GM12878 (cell line): Measurements from ENCODE around the gene CSNK1G2. TPM values are rescaled to one million over a fixed set of nuclear protein-coding genes. Genes with fewer than 3 reads are reported as not detected.

Experiments
- ATAC-seq: fragments of 200-7000 bp; cut with Tn5 transposase; 3 replicates; pipeline ENCODE4 v1.9.1; 2020; ENCODE audit warnings: mild to moderate bottlenecking, moderate library complexity
- BruUV-seq: library from RNA; stranded (reverse); fragments of 400-500 nt; replicated peaks from 2 replicates; lab custom pipeline; 2021; lab: Mats Ljungman, UMichigan
- CTCF ChIA-PET: fragments of 300-600 bp; sonication (Branson Sonifier 250); formaldehyde crosslinking; extraction: SDS; loops from one replicate; lab custom pipeline; 2021; ENCODE audit warnings: inconsistent platforms; lab: Yijun Ruan, JAX
- POLR2A ChIA-PET: fragments of 350-600 bp; formaldehyde crosslinking; extraction: SDS; loops from one replicate; lab custom pipeline; 2021; ENCODE audit warnings: inconsistent platforms; lab: Charles Lee
- RAD21 ChIA-PET: fragments of 300-600 bp; sonication (Branson Sonifier 250); formaldehyde crosslinking; loops from one replicate; lab custom pipeline; 2023; ENCODE audit warnings: antibody characterized with exemption; ENCODE audit not compliant: unreplicated experiment; lab: Charles Lee
- SMC1A ChIA-PET: fragments of 300-600 bp; sonication (Branson Sonifier 250); formaldehyde crosslinking; loops from one replicate; lab custom pipeline; 2023; ENCODE audit not compliant: unreplicated experiment, uncharacterized antibody; lab: Charles Lee
- DNase-seq: peaks from one replicate; pipeline ENCODE4 v3.0.0-alpha.2; 2011; ENCODE audit warnings: low read depth, low spot score
- FAIRE-seq: peaks from 3 replicates; lab custom pipeline; 2011; peaks lifted over from hg19 to GRCh38; lab: Jason Lieb, UNC
- H2AFZ ChIP-seq: 2 replicates; pipeline ENCODE4 v1.6.0; 2011; ENCODE audit warnings: low read depth, low read length, control low read depth; ENCODE audit not compliant: control insufficient read depth
- H3K27ac ChIP-seq: 2 replicates; pipeline ENCODE4 v1.5.1; 2011; ENCODE audit warnings: control low read depth; ENCODE audit not compliant: control insufficient read depth, insufficient read depth
- H3K27me3 ChIP-seq, 2 experiments: replicated peaks in 1 of 2; 2 replicates each; pipeline versions ENCODE4 v1.6.0 to v1.6.1; 2011; ENCODE audit warnings: low read length in 1 of 2; ENCODE audit not compliant: control insufficient read depth in 2 of 2, insufficient read depth in 2 of 2
- H3K36me3 ChIP-seq, 2 experiments: 2 replicates each; pipeline ENCODE4 v1.5.1; 2011; ENCODE audit warnings: low read length in 1 of 2; ENCODE audit not compliant: control insufficient read depth in 2 of 2, insufficient read depth in 2 of 2
- H3K4me1 ChIP-seq: 2 replicates; pipeline ENCODE4 v1.6.1; 2011; ENCODE audit warnings: mild to moderate bottlenecking, low read length, moderate library complexity, mixed read lengths; ENCODE audit not compliant: control insufficient read depth, insufficient read depth
- H3K4me2 ChIP-seq: 2 replicates; pipeline ENCODE4 v1.6.0; 2011; ENCODE audit warnings: control low read depth; ENCODE audit not compliant: control insufficient read depth, insufficient read depth
- H3K4me3 ChIP-seq: fragments of 200-600 bp; sonication (generic); 2 replicates; pipeline ENCODE4 v1.5.1; 2016
- H3K79me2 ChIP-seq: 2 replicates; pipeline ENCODE4 v1.6.0; 2011; ENCODE audit warnings: low read length; ENCODE audit not compliant: control insufficient read depth, insufficient read depth
- H3K9ac ChIP-seq: 2 replicates; pipeline ENCODE4 v1.8.0; 2011; ENCODE audit warnings: low read length, control low read depth, mixed read lengths; ENCODE audit not compliant: control insufficient read depth, insufficient read depth
- H3K9me3 ChIP-seq: replicated peaks from 3 replicates; pipeline ENCODE4 v1.5.1; 2011; ENCODE audit warnings: mild to moderate bottlenecking, low read length; ENCODE audit not compliant: control insufficient read depth, insufficient read depth
- H4K20me1 ChIP-seq: 2 replicates; pipeline ENCODE4 v1.6.0; 2011; ENCODE audit not compliant: control insufficient read depth, insufficient read depth
- CBX5 ChIP-seq: sonication (generic); IDR thresholded peaks from 2 replicates; pipeline ENCODE4 v1.6.1; 2016; ENCODE audit warnings: low read depth, moderate library complexity, mild to moderate bottlenecking, inconsistent platforms
- CHD1 ChIP-seq: IDR thresholded peaks from 2 replicates; pipeline ENCODE4 v1.6.1; 2012; ENCODE audit warnings: low read depth, low read length, improper control_type of control experiment
- CREM ChIP-seq: IDR thresholded peaks from 2 replicates; pipeline ENCODE4 v1.6.1; 2014; ENCODE audit warnings: antibody characterized with exemption, low read depth
- DPF2 ChIP-seq: fragments of 450-650 bp; IDR thresholded peaks from 2 replicates; pipeline ENCODE4 v1.6.1; 2017; ENCODE audit warnings: mild to moderate bottlenecking
- EGR1 ChIP-seq, 2 experiments: IDR thresholded peaks; 1 replicate in 1 of 2; 2 replicates in 1 of 2; pipeline ENCODE4 v1.6.1; 2011 to 2012; ENCODE audit warnings: low read depth in 2 of 2, low read length in 2 of 2, borderline replicate concordance in 1 of 2, mild to moderate bottlenecking in 1 of 2, moderate library complexity in 1 of 2
- ETV6 ChIP-seq, 2 experiments: fragments of 450-650 bp in 1 of 2; IDR thresholded peaks in 1 of 2; conservative IDR thresholded peaks in 1 of 2; 2 replicates each; pipeline ENCODE4 v1.6.1; 2014; ENCODE audit warnings: antibody characterized with exemption in 1 of 2, borderline replicate concordance in 1 of 2, low read depth in 1 of 2, mild to moderate bottlenecking in 1 of 2, moderate library complexity in 1 of 2
- HDGF ChIP-seq: fragments of 450-650 bp; IDR thresholded peaks from 2 replicates; pipeline ENCODE4 v1.6.1; 2016; ENCODE audit warnings: antibody characterized with exemption
- KAT2A ChIP-seq: conservative IDR thresholded peaks from 2 replicates; pipeline ENCODE4 v1.6.1; 2011; ENCODE audit warnings: low read depth, low read length; ENCODE audit not compliant: control insufficient read depth
- MTA3 ChIP-seq: IDR thresholded peaks from 2 replicates; pipeline ENCODE4 v1.6.1; 2012; ENCODE audit warnings: low read length, inconsistent platforms, borderline replicate concordance
- NFYA ChIP-seq: IDR thresholded peaks from 2 replicates; pipeline ENCODE4 v1.6.1; 2011; ENCODE audit warnings: low read depth, mild to moderate bottlenecking, low read length, improper control_type of control experiment, borderline replicate concordance
- NFYB ChIP-seq: IDR thresholded peaks from 2 replicates; pipeline ENCODE4 v1.6.1; 2011; ENCODE audit warnings: low read depth, mild to moderate bottlenecking, low read length, improper control_type of control experiment, moderate library complexity; ENCODE audit not compliant: insufficient read depth
- SIN3A ChIP-seq: IDR thresholded peaks from 2 replicates; pipeline ENCODE4 v1.6.1; 2012; ENCODE audit warnings: low read depth, low read length, improper control_type of control experiment
- ZNF274 ChIP-seq: IDR thresholded peaks from one replicate; pipeline ENCODE4 v1.8.0; 2011; ENCODE audit not compliant: insufficient read length, insufficient read depth
- WGBS: methylation state at CpG from one replicate; pipeline ENCODE4 v1.1.6; 2016; ENCODE audit warnings: low lambda C conversion rate; ENCODE audit not compliant: insufficient replicate concordance, insufficient coverage; ENCODE audit errors: missing lambda C conversion rate; 5-methylcytosine and 5-hydroxymethylcytosine counted together
- in situ Hi-C: fragments of 300-500 bp; cut with MboI; formaldehyde crosslinking; loops from 9 replicates; pipeline ENCODE4 v1.14.3; 2018; ENCODE audit warnings: mixed read lengths
- intact Hi-C: fragments of 100-400 bp; cut with micrococcal nuclease; formaldehyde crosslinking; loops from one replicate; pipeline ENCODE4 v1.14.2; 2022; ENCODE audit not compliant: unreplicated experiment
- polyA plus RNA-seq, 11 experiments: library from polyadenylated mRNA; depleted of rRNA in 4 of 11; unstranded in 6 of 11; stranded (reverse) in 5 of 11; fragments of >200 nt; fragmentation: Nextera tagmentation in 4 of 11; fragmentation: Illumina TruSeq in 1 of 11; extraction: Ambion mirVana in 4 of 11; extraction: Trizol in 1 of 11; gene quantifications; 1 replicate in 1 of 11; 2 replicates in 10 of 11; pipeline versions ENCODE4 v1.2.1 to v1.2.3, GENCODE V29; 2011 to 2016; ENCODE audit warnings: inconsistent platforms in 2 of 11, missing spikeins in 2 of 11, low read depth in 1 of 11
- total RNA-seq, 4 experiments: library from RNA; depleted of rRNA in 3 of 4; stranded (reverse); fragments of >200 nt in 3 of 4; fragmentation: Illumina TruSeq in 1 of 4; extraction: Trizol in 1 of 4; gene quantifications; 2 replicates each; pipeline versions ENCODE4 v1.2.1 to v1.2.3, GENCODE V29; 2013 to 2021
- TF ChIP-seq, protein P1 (sequence below): fragments of 450-650 bp; IDR thresholded peaks from 2 replicates; pipeline ENCODE4 v1.6.1; 2017; ENCODE audit warnings: mild to moderate bottlenecking, moderate library complexity
- TF ChIP-seq, protein P2 (sequence below): IDR thresholded peaks from 2 replicates; pipeline ENCODE4 v1.6.1; 2012; ENCODE audit warnings: low read length, inconsistent platforms
- TF ChIP-seq, protein P3 (sequence below): IDR thresholded peaks from 2 replicates; pipeline ENCODE4 v1.6.1; 2012; ENCODE audit warnings: low read depth, low read length, improper control_type of control experiment
- TF ChIP-seq, protein P4 (sequence below): IDR thresholded peaks from 2 replicates; pipeline ENCODE4 v1.6.1; 2012; ENCODE audit warnings: low read depth, low read length, improper control_type of control experiment

CSNK1G2 gene
- total and polyA plus RNA-seq, 10 of the 15 experiments (the other 5 are each of a cell fraction or from before 2014, with no cell fraction given): 0.64 to 109 (median 25.0) TPM

DNA sequence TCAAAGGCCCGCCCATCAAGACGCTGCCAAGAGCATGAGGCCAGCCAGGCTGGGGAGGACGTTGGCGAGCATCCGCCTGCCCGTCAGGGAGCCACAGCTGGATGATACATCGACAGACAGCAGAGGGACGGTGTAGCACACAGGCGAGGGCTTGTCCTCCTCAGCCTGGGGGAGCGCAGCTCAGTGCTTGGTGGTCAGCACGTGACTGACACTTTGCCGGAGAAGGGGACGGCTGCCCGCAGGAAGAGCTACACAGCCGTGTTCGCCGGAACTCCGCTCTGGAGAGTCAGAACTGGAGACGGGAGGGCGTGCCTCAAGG is 34.1 kb downstream of the CSNK1G2 start (continued):
- TF ChIP-seq, protein P1, sequence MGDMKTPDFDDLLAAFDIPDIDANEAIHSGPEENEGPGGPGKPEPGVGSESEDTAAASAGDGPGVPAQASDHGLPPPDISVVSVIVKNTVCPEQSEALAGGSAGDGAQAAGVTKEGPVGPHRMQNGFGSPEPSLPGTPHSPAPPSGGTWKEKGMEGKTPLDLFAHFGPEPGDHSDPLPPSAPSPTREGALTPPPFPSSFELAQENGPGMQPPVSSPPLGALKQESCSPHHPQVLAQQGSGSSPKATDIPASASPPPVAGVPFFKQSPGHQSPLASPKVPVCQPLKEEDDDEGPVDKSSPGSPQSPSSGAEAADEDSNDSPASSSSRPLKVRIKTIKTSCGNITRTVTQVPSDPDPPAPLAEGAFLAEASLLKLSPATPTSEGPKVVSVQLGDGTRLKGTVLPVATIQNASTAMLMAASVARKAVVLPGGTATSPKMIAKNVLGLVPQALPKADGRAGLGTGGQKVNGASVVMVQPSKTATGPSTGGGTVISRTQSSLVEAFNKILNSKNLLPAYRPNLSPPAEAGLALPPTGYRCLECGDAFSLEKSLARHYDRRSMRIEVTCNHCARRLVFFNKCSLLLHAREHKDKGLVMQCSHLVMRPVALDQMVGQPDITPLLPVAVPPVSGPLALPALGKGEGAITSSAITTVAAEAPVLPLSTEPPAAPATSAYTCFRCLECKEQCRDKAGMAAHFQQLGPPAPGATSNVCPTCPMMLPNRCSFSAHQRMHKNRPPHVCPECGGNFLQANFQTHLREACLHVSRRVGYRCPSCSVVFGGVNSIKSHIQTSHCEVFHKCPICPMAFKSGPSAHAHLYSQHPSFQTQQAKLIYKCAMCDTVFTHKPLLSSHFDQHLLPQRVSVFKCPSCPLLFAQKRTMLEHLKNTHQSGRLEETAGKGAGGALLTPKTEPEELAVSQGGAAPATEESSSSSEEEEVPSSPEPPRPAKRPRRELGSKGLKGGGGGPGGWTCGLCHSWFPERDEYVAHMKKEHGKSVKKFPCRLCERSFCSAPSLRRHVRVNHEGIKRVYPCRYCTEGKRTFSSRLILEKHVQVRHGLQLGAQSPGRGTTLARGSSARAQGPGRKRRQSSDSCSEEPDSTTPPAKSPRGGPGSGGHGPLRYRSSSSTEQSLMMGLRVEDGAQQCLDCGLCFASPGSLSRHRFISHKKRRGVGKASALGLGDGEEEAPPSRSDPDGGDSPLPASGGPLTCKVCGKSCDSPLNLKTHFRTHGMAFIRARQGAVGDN: no peak
- TF ChIP-seq CREM: no peak

DNA sequence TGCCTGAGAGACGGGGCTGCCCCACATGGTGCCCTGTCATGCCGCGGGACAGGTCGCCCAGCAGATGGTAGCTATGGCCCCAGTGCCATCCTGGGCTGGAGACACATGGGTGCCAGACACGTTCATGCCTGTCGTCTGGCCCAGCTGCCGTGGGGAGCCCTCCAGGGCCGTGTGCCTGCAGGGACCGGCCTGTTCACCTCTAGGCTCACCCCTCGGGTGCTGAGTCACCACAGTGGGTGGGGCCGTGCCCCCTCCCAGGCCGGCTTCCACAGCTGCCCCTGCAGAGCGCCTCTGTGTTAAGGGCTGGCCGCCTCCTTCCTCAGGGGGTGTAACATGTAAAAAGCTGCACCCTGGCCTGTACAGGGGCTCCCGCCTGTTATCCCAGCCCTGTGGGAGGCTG is 36.1 kb downstream of the CSNK1G2 start:
- BruUV-seq: no TSS peak
- CTCF ChIA-PET: no interaction called here
- Histone ChIP-seq H3K4me2 (no peak overlapping the region), H3K9ac (no peak overlapping the region), H3K79me2 (peaks cover 5% of the 10 kb centered on the region)
- FAIRE-seq: no peak
- over 99% methylated on average over 15 of the region's 15 CpGs for WGBS
- POLR2A ChIA-PET: no interaction called here
- no peak for TF ChIP-seq ETV6 (conservative IDR thresholded peaks at IDR 0.05 in 1 of 2, IDR thresholded peaks at IDR 0.05 in 1 of 2; ENCODE audit: borderline replicate concordance in 1 of 2, low read depth in 1 of 2)
- no peak for TF ChIP-seq NFYA
- TF ChIP-seq, protein P2, sequence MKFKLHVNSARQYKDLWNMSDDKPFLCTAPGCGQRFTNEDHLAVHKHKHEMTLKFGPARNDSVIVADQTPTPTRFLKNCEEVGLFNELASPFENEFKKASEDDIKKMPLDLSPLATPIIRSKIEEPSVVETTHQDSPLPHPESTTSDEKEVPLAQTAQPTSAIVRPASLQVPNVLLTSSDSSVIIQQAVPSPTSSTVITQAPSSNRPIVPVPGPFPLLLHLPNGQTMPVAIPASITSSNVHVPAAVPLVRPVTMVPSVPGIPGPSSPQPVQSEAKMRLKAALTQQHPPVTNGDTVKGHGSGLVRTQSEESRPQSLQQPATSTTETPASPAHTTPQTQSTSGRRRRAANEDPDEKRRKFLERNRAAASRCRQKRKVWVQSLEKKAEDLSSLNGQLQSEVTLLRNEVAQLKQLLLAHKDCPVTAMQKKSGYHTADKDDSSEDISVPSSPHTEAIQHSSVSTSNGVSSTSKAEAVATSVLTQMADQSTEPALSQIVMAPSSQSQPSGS: no peak
- TF ChIP-seq, protein P3, sequence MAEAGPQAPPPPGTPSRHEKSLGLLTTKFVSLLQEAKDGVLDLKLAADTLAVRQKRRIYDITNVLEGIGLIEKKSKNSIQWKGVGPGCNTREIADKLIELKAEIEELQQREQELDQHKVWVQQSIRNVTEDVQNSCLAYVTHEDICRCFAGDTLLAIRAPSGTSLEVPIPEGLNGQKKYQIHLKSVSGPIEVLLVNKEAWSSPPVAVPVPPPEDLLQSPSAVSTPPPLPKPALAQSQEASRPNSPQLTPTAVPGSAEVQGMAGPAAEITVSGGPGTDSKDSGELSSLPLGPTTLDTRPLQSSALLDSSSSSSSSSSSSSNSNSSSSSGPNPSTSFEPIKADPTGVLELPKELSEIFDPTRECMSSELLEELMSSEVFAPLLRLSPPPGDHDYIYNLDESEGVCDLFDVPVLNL: no peak
- TF ChIP-seq ZNF274: no peak
- no peak for TF ChIP-seq MTA3
- TF ChIP-seq DPF2: no peak
- TF ChIP-seq, protein P4, sequence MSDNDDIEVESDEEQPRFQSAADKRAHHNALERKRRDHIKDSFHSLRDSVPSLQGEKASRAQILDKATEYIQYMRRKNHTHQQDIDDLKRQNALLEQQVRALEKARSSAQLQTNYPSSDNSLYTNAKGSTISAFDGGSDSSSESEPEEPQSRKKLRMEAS: no peak
- no peak for TF ChIP-seq CBX5
- no peak for TF ChIP-seq CHD1
- no peak for TF ChIP-seq HDGF
- no peak for TF ChIP-seq EGR1 (IDR thresholded peaks at IDR 0.05; ENCODE audit: borderline replicate concordance in 1 of 2, low read depth in 2 of 2, low read length in 2 of 2)
- no peak for TF ChIP-seq NFYB
- TF ChIP-seq KAT2A: no peak
- no peak for TF ChIP-seq SIN3A
- TF ChIP-seq, all 136 proteins: peak for 0
- Histone ChIP-seq H3K27ac (no peak overlapping the region), H3K36me3 (peaks cover 9 to 38% of the 10 kb centered on the region in 2 experiments; a peak in 3 of 4 replicates), H2AFZ (no peak overlapping the region), H4K20me1 (0 out of 2 replicates have a peak, but pooled peaks cover 3% of the 10 kb centered on the region), H3K27me3 (no peaks in the 10 kb centered on the region), H3K9me3 (no peaks in the 10 kb centered on the region), H3K4me1 (no peaks in the 10 kb centered on the region), H3K4me3 (no peak overlapping the region)
- ChIA-PET SMC1A (no interaction called here), RAD21 (no interaction called here)
- intact Hi-C loops (no loop called here), in situ Hi-C loops (no loop called here)
- ATAC-seq (no peak), DNase-seq (no peak)
